ENCODE data around the gene SYNE2.

The SYNE2 gene

GRCh38 chr14:63956326-63956725 is 103.5 kb downstream of the SYNE2 start:
- Histone ChIP-seq H3K27ac (replicated peaks) (no peak overlapping the region), H3K27me3 (ENCODE audit: insufficient read depth, poor library complexity, severe bottlenecking) (peaks cover 4% of the 10 kb centered on the region), H3K4me3 (replicated peaks; ENCODE audit: insufficient read depth, low read length) (no peak overlapping the region)
- DNase-seq (ENCODE audit: low read depth in 1 of 2, low spot score in 1 of 2) = no peak
- TF ChIP-seq CTCF (IDR thresholded peaks at IDR 0.05; ENCODE audit: insufficient read depth, low read length) = no peak
- no peak for TF ChIP-seq POLR2AphosphoS5 (IDR thresholded peaks at IDR 0.05; ENCODE audit: low read depth)
- no peak for TF ChIP-seq REST (IDR thresholded peaks at IDR 0.05; ENCODE audit: insufficient replicate concordance, low read depth)

- no peak for TF ChIP-seq POLR2AphosphoS5 (IDR thresholded peaks at IDR 0.05; ENCODE audit: low read depth)
- TF ChIP-seq REST (IDR thresholded peaks at IDR 0.05; ENCODE audit: insufficient replicate concordance, low read depth) = no peak
- TF ChIP-seq GABPA (IDR thresholded peaks at IDR 0.05; ENCODE audit: low read depth) = no peak
- no peak for TF ChIP-seq CTCF (IDR thresholded peaks at IDR 0.05; ENCODE audit: insufficient read depth, low read length)
- no peak for TF ChIP-seq SPI1 (IDR thresholded peaks at IDR 0.05; ENCODE audit: borderline replicate concordance, low read depth)
- H3K4me3 ChIP-seq (replicated peaks; ENCODE audit: insufficient read depth, low read length) = no peak overlapping the region
- H3K27me3 ChIP-seq (ENCODE audit: insufficient read depth, poor library complexity, severe bottlenecking) = peaks cover 6% of the 10 kb centered on the region
- H3K27ac ChIP-seq (replicated peaks) = no peak overlapping the region
- DNase-seq (ENCODE audit: low read depth in 1 of 2, low spot score in 1 of 2) = no peak
Measured at GRCh38 chr14:63960926-63961567, 108.2 kb downstream of the SYNE2 start.

GRCh38 chr14:63962906-63963305 is 110.1 kb downstream of the SYNE2 start:
- DNase-seq (ENCODE audit: low read depth in 1 of 2, low spot score in 1 of 2) = no peak
- Histone ChIP-seq H3K27me3 (ENCODE audit: insufficient read depth, poor library complexity, severe bottlenecking) (peaks cover 6% of the 10 kb centered on the region), H3K27ac (replicated peaks) (no peak overlapping the region), H3K4me3 (replicated peaks; ENCODE audit: insufficient read depth, low read length) (no peak overlapping the region)
- no peak for TF ChIP-seq POLR2AphosphoS5 (IDR thresholded peaks at IDR 0.05; ENCODE audit: low read depth)
- TF ChIP-seq CTCF (IDR thresholded peaks at IDR 0.05; ENCODE audit: insufficient read depth, low read length) = no peak
- TF ChIP-seq SPI1 (IDR thresholded peaks at IDR 0.05; ENCODE audit: borderline replicate concordance, low read depth) = no peak
- no peak for TF ChIP-seq GABPA (IDR thresholded peaks at IDR 0.05; ENCODE audit: low read depth)
- TF ChIP-seq REST (IDR thresholded peaks at IDR 0.05; ENCODE audit: insufficient replicate concordance, low read depth) = no peak

All from HL-60 (cell line).